ENCODE results near the gene RAMP2.

DNA sequence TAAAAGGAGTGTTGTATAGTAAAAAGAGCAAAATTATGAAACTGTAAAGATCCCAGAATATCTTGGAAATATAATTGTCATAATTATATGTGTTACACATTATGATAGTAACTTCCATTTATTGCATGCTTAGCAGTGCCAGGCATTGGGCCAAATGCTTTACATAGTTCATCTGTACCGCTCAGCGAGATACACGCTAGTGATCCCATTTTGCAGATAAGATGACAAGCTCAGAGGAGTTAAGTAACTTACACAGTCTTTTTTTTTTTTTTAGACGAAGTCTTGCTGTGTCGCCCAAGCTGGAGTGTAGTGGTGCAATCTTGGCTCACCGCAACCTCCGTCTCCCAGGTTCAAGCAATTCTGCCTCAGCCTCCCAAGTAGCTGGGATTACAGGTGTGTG lies 9.4 kb upstream of the RAMP2 start:
- TF ChIP-seq EP300 (IDR thresholded peaks at IDR 0.05): no peak
- TF ChIP-seq, protein P1, sequence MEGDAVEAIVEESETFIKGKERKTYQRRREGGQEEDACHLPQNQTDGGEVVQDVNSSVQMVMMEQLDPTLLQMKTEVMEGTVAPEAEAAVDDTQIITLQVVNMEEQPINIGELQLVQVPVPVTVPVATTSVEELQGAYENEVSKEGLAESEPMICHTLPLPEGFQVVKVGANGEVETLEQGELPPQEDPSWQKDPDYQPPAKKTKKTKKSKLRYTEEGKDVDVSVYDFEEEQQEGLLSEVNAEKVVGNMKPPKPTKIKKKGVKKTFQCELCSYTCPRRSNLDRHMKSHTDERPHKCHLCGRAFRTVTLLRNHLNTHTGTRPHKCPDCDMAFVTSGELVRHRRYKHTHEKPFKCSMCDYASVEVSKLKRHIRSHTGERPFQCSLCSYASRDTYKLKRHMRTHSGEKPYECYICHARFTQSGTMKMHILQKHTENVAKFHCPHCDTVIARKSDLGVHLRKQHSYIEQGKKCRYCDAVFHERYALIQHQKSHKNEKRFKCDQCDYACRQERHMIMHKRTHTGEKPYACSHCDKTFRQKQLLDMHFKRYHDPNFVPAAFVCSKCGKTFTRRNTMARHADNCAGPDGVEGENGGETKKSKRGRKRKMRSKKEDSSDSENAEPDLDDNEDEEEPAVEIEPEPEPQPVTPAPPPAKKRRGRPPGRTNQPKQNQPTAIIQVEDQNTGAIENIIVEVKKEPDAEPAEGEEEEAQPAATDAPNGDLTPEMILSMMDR (IDR thresholded peaks at IDR 0.05): no peak
